ENCODE measurements around the gene DSCAM.
"Not testable (repeated sequence)": the region's sequence is repeated elsewhere in the genome, so short reads cannot be mapped to it uniquely, and the experiment has no call there.

The DSCAM gene

GRCh38 chr21:40454057-40454456 is 392.9 kb downstream of the DSCAM start:
- DNase-seq (ENCODE audit: low read depth), result no peak
- TF ChIP-seq CTCF (IDR thresholded peaks at IDR 0.05; ENCODE audit: low read length, missing control alignments), result no peak
- H3K4me3 ChIP-seq (replicated peaks; ENCODE audit: low read depth, low read length), result no peak overlapping the region

GRCh38 chr21:40453183-40453582 is 393.8 kb downstream of the DSCAM start:
- no peak for TF ChIP-seq CTCF (IDR thresholded peaks at IDR 0.05; ENCODE audit: low read length, missing control alignments)

GRCh38 chr21:40452548-40452947 is 394.4 kb downstream of the DSCAM start:
- no peak overlapping the region for H3K4me3 ChIP-seq (replicated peaks; ENCODE audit: low read depth, low read length)
- no peak for TF ChIP-seq CTCF (IDR thresholded peaks at IDR 0.05; ENCODE audit: low read length, missing control alignments)
- no peak for DNase-seq (ENCODE audit: low read depth)

More at GRCh38 chr21:40453183-40453582, 393.8 kb downstream of the DSCAM start:
- no peak overlapping the region for H3K4me3 ChIP-seq (replicated peaks; ENCODE audit: low read depth, low read length)
- no peak for DNase-seq (ENCODE audit: low read depth)

- TF ChIP-seq CTCF (IDR thresholded peaks at IDR 0.05; ENCODE audit: low read length, missing control alignments), result no peak
- DNase-seq (ENCODE audit: low read depth), result no peak
- no peak overlapping the region for H3K4me3 ChIP-seq (replicated peaks; ENCODE audit: low read depth, low read length)
Measured at GRCh38 chr21:40447016-40447415, 399.9 kb downstream of the DSCAM start.

GRCh38 chr21:40445349-40445921 is 401.5 kb downstream of the DSCAM start:
- no peak overlapping the region for H3K4me3 ChIP-seq (replicated peaks; ENCODE audit: low read depth, low read length)
- DNase-seq (ENCODE audit: low read depth), result no peak
- TF ChIP-seq CTCF (IDR thresholded peaks at IDR 0.05; ENCODE audit: low read length, missing control alignments), result no peak

- H3K4me3 ChIP-seq (replicated peaks; ENCODE audit: low read depth, low read length); DNase-seq (ENCODE audit: low read depth): not testable (repeated sequence)
Measured at GRCh38 chr21:40439581-40439980, 407.4 kb downstream of the DSCAM start.

GRCh38 chr21:40438616-40439015 is 408.3 kb downstream of the DSCAM start:
- DNase-seq (ENCODE audit: low read depth), result no peak
- TF ChIP-seq CTCF (IDR thresholded peaks at IDR 0.05; ENCODE audit: low read length, missing control alignments), result no peak

More at GRCh38 chr21:40438616-40439015, 408.3 kb downstream of the DSCAM start:
- H3K4me3 ChIP-seq (replicated peaks; ENCODE audit: low read depth, low read length), result no peak overlapping the region
